Calu3 (cell line): ENCODE data around the gene HIVEP3. TPM values are rescaled to one million over a fixed set of nuclear protein-coding genes. Genes with fewer than 3 reads are reported as not detected.

Experiments used
- BruUV-seq: library from RNA; stranded (reverse); fragments of 400-500 nt; replicated peaks from 2 replicates; lab custom pipeline; 2021; lab: Mats Ljungman, UMichigan
- CTCF ChIA-PET: fragments of 300-600 bp; sonication (Branson Sonifier 250); formaldehyde crosslinking; loops from one replicate; lab custom pipeline; 2022; ENCODE audit warnings: antibody characterized with exemption; lab: Charles Lee
- DNase-seq: peaks from one replicate; pipeline ENCODE4 v3.0.0; 2022
- H3K27ac Mint-ChIP-seq: one replicate; pipeline ENCODE4 v1.8.0; 2022; ENCODE audit warnings: mixed read lengths; ENCODE audit not compliant: unreplicated experiment
- H3K27me3 Mint-ChIP-seq: one replicate; pipeline ENCODE4 v1.8.0; 2022; ENCODE audit warnings: mixed read lengths; ENCODE audit not compliant: unreplicated experiment
- H3K36me3 Mint-ChIP-seq: one replicate; pipeline ENCODE4 v1.8.0; 2022; ENCODE audit warnings: mild to moderate bottlenecking, moderate library complexity, mixed read lengths; ENCODE audit not compliant: insufficient read depth, unreplicated experiment
- H3K4me1 Mint-ChIP-seq: one replicate; pipeline ENCODE4 v1.8.0; 2022; ENCODE audit warnings: mild to moderate bottlenecking, low read depth, mixed read lengths; ENCODE audit not compliant: unreplicated experiment
- H3K4me3 Mint-ChIP-seq: one replicate; pipeline ENCODE4 v1.8.0; 2022; ENCODE audit warnings: mild to moderate bottlenecking, low read depth, moderate library complexity, mixed read lengths; ENCODE audit not compliant: unreplicated experiment
- H3K9me3 Mint-ChIP-seq: one replicate; pipeline ENCODE4 v1.8.0; 2022; ENCODE audit warnings: low read depth, mixed read lengths; ENCODE audit not compliant: unreplicated experiment
- intact Hi-C: fragments of 100-400 bp; cut with micrococcal nuclease; formaldehyde crosslinking; loops from one replicate; pipeline ENCODE4 v1.10.0; 2022; ENCODE audit not compliant: unreplicated experiment
- total RNA-seq: library from RNA; stranded (reverse); gene quantifications from 2 replicates; pipeline ENCODE4 v1.2.3, GENCODE V29; 2022
- TF ChIP-seq, protein P1 (sequence below): fragments of 200-600 bp; IDR thresholded peaks from one replicate; pipeline ENCODE4 v1.8.0; 2022; ENCODE audit warnings: antibody characterized with exemption; ENCODE audit not compliant: unreplicated experiment

HIVEP3 gene
- total RNA-seq, 1 experiment from 2014 or later: 9.0 TPM

- intact Hi-C loops: no loop called here
- H3K9me3 Mint-ChIP-seq: no peaks in the 10 kb centered on the region
- no peaks in the 10 kb centered on the region for H3K36me3 Mint-ChIP-seq
- peaks cover 8% of the 10 kb centered on the region for H3K4me1 Mint-ChIP-seq
- no peak for DNase-seq
- CTCF ChIA-PET: no interaction called here
- no peak overlapping the region for H3K4me3 Mint-ChIP-seq
- BruUV-seq: no TSS peak
- H3K27me3 Mint-ChIP-seq: no peaks in the 10 kb centered on the region
- TF ChIP-seq, protein P1, sequence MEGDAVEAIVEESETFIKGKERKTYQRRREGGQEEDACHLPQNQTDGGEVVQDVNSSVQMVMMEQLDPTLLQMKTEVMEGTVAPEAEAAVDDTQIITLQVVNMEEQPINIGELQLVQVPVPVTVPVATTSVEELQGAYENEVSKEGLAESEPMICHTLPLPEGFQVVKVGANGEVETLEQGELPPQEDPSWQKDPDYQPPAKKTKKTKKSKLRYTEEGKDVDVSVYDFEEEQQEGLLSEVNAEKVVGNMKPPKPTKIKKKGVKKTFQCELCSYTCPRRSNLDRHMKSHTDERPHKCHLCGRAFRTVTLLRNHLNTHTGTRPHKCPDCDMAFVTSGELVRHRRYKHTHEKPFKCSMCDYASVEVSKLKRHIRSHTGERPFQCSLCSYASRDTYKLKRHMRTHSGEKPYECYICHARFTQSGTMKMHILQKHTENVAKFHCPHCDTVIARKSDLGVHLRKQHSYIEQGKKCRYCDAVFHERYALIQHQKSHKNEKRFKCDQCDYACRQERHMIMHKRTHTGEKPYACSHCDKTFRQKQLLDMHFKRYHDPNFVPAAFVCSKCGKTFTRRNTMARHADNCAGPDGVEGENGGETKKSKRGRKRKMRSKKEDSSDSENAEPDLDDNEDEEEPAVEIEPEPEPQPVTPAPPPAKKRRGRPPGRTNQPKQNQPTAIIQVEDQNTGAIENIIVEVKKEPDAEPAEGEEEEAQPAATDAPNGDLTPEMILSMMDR: no peak
- no peak overlapping the region for H3K27ac Mint-ChIP-seq
Observed at GRCh38 chr1:41629571-41629970, 289.2 kb downstream of the HIVEP3 start.

- no TSS peak for BruUV-seq
- DNase-seq: no peak
- H3K4me3 Mint-ChIP-seq: no peak overlapping the region
- intact Hi-C loops: no loop called here
- CTCF ChIA-PET: no interaction called here
- H3K27ac Mint-ChIP-seq: no peak overlapping the region
- H3K36me3 Mint-ChIP-seq: no peaks in the 10 kb centered on the region
- H3K4me1 Mint-ChIP-seq: peaks cover 8% of the 10 kb centered on the region
- H3K9me3 Mint-ChIP-seq: no peaks in the 10 kb centered on the region
- H3K27me3 Mint-ChIP-seq: no peaks in the 10 kb centered on the region
- TF ChIP-seq, protein P1: no peak
Observed at GRCh38 chr1:41629141-41629540, 289.6 kb downstream of the HIVEP3 start.

- CTCF ChIA-PET: interaction anchor here (0.7 kb wide), 1 partner anchor 14 kb away, joined by 7 read pairs; no protein-coding TSS in a partner anchor
- BruUV-seq: no TSS peak
- Mint-ChIP-seq H3K36me3 (no peaks in the 10 kb centered on the region), H3K27me3 (no peaks in the 10 kb centered on the region), H3K4me1 (peaks cover 8% of the 10 kb centered on the region), H3K4me3 (no peak overlapping the region), H3K9me3 (no peaks in the 10 kb centered on the region), H3K27ac (no peak overlapping the region)
- intact Hi-C loops: no loop called here
- DNase-seq: no peak
- TF ChIP-seq, protein P1: no peak
Observed at GRCh38 chr1:41627491-41628280, 291.0 kb downstream of the HIVEP3 start.

DNA sequence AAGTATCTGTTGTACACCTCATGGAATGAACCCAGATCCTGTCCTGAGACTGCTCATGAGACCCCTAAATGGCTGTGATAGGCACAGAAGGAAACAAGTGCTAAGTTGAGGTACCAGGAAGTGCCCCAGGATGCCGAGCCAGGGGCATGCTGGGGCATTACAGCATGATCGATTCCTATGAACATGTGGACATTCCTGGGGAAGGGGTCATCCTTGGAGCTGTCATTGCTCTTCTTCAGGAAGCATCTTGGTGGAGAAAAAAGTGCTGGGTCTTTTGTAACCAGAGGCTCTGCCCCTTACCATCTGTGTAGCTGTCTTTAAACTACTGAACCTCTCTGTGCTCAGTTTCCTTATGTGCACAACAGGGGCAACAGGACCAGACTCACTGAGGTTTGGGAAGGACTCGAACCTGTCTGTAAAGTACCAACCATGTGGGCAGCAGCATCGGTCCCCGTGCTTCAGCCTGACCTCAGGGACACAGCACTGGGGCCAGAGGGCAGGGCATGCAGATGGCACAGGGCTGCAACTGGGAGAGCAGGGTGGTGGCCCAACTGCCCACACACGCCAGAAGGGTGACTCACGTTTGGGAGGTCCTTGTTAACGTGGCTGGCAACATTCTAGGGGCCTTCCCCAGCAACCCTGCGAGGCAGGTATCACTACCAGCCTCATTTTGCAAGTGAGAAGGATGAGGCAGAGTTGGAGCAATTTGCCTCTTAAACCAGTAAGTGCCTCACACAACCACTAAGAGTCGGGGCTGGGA is 291.9 kb downstream of the HIVEP3 start:
- peak; percentile 57 for DNase-seq
- Mint-ChIP-seq H3K4me1 (peaks cover 8% of the 10 kb centered on the region), H3K27ac (no peak overlapping the region), H3K27me3 (peaks cover 6% of the 10 kb centered on the region), H3K9me3 (no peaks in the 10 kb centered on the region), H3K4me3 (no peak overlapping the region), H3K36me3 (no peaks in the 10 kb centered on the region)
- CTCF ChIA-PET: no interaction called here
- no TSS peak for BruUV-seq
- TF ChIP-seq, protein P1: no peak
- intact Hi-C loops: no loop called here
